Activated B cell treated with CpG ODN at 0.5 μM for 24 hours (primary cell): ENCODE data around the gene PROK2. TPM values are rescaled to one million over a fixed set of nuclear protein-coding genes. Genes with fewer than 3 reads are reported as not detected.

Experiments used
- ATAC-seq: fragments of 200-7000 bp; cut with Tn5 transposase; one replicate; pipeline ENCODE4 v1.10.0; 2021; ENCODE audit warnings: low read depth, mild to moderate bottlenecking, moderate library complexity
- CTCF ChIA-PET: fragments of 350-600 bp; sonication (Branson Sonifier 250); formaldehyde crosslinking; loops from one replicate; lab custom pipeline; 2021; ENCODE audit warnings: antibody characterized with exemption; lab: Charles Lee
- POLR2A ChIA-PET: fragments of 350-600 bp; sonication (Branson Sonifier 250); formaldehyde crosslinking; loops from one replicate; lab custom pipeline; 2021; ENCODE audit warnings: antibody characterized with exemption; lab: Charles Lee
- DNase-seq: peaks from one replicate; pipeline ENCODE4 v3.0.0; 2022
- H3K27ac Mint-ChIP-seq: one replicate; pipeline ENCODE4 v1.8.0; 2020; ENCODE audit warnings: mixed read lengths
- H3K27me3 Mint-ChIP-seq: one replicate; pipeline ENCODE4 v1.8.0; 2021; ENCODE audit warnings: mixed read lengths
- H3K36me3 Mint-ChIP-seq: one replicate; pipeline ENCODE4 v1.8.0; 2021; ENCODE audit warnings: low read depth, mixed read lengths
- H3K4me1 Mint-ChIP-seq: one replicate; pipeline ENCODE4 v1.8.0; 2021; ENCODE audit warnings: mixed read lengths
- H3K4me3 Mint-ChIP-seq: one replicate; pipeline ENCODE4 v1.8.0; 2020; ENCODE audit warnings: mild to moderate bottlenecking, mixed read lengths
- H3K9me3 Mint-ChIP-seq: one replicate; pipeline ENCODE4 v1.8.0; 2020; ENCODE audit warnings: mixed read lengths
- intact Hi-C: fragments of 100-400 bp; cut with micrococcal nuclease; formaldehyde crosslinking; loops from one replicate; pipeline ENCODE4 v1.15.1; 2024
- total RNA-seq: library from RNA; stranded (reverse); gene quantifications from 2 replicates; pipeline ENCODE4 v1.2.3, GENCODE V29; 2022
- TF ChIP-seq, protein P1 (sequence below): fragments of 200-600 bp; IDR thresholded peaks from one replicate; pipeline ENCODE4 v1.8.0; 2022; ENCODE audit warnings: antibody characterized with exemption, mild to moderate bottlenecking

The PROK2 gene, protein sequence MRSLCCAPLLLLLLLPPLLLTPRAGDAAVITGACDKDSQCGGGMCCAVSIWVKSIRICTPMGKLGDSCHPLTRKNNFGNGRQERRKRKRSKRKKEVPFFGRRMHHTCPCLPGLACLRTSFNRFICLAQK
- not detected in 2 replicates for total RNA-seq

DNA sequence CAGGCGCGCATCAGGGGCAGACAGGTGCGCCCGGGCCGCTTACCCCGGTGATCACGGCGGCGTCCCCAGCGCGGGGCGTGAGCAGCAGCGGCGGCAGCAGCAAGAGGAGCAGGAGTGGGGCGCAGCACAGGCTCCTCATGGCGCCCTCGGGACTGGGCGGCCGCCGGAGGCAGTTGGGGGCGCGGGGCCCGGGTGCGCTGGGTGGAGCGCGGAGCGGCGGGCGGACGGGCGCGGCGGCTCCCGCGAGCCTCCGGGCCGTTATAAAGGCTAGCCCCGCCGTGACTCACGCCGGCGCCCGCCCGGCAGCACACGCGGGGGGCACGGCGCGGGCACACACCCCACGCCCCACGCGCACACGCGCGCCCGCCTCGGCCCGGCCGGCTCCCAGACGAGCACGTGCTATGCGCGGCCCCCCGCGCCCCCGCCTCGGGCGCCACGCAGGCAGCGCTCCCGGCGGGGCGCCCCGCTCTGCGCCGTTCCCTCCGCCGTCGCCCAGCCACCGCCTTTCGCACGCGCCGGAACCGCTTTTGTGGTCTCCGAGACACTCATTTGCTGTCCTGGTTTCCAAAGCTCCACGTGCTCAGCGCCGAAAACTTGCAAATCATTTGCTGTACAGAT is at the start of gene PROK2:
PROK2 (minus strand) TSS at position 235 of the 618 bp plus-strand sequence; CDS start at position 139, 96 bp downstream.
- peak; percentile 37 for ATAC-seq
- Mint-ChIP-seq H3K4me1 (peaks cover 17% of the 10 kb centered on the region), H3K27ac (no peak within 1 kb of the TSS), H3K27me3 (peaks cover 54% of the 10 kb centered on the region), H3K9me3 (no peaks in the 10 kb centered on the region), H3K4me3 (peak within 1 kb of the TSS; percentile 65), H3K36me3 (no peaks in the 10 kb centered on the region)
- intact Hi-C loops: no loop called here
- peak; percentile 20 for DNase-seq
- POLR2A ChIA-PET: no interaction called here
- CTCF ChIA-PET: no interaction called here
- TF ChIP-seq, protein P1, sequence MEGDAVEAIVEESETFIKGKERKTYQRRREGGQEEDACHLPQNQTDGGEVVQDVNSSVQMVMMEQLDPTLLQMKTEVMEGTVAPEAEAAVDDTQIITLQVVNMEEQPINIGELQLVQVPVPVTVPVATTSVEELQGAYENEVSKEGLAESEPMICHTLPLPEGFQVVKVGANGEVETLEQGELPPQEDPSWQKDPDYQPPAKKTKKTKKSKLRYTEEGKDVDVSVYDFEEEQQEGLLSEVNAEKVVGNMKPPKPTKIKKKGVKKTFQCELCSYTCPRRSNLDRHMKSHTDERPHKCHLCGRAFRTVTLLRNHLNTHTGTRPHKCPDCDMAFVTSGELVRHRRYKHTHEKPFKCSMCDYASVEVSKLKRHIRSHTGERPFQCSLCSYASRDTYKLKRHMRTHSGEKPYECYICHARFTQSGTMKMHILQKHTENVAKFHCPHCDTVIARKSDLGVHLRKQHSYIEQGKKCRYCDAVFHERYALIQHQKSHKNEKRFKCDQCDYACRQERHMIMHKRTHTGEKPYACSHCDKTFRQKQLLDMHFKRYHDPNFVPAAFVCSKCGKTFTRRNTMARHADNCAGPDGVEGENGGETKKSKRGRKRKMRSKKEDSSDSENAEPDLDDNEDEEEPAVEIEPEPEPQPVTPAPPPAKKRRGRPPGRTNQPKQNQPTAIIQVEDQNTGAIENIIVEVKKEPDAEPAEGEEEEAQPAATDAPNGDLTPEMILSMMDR: no peak

DNA sequence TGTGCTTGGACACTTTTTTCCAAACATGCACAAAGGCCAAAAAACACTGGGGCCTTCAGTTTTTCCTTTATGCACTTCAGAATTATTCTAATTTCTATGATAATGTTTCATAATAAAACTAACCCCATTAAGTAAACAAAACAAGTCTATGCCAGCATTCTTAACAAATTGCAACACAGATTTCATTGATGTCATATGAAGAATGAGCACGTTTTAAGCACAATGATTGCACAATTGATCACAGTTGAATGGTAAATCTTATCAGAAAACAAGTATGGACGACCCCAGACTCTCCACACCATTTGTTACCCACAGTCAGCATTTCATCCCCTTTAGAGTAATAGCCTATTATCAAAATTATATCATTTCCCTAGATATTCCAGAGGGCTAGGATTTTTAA is 46.7 kb upstream of the PROK2 start:
- Mint-ChIP-seq H3K36me3 (no peaks in the 10 kb centered on the region), H3K4me3 (no peak overlapping the region), H3K27me3 (peaks cover 11% of the 10 kb centered on the region), H3K4me1 (no peaks in the 10 kb centered on the region), H3K27ac (no peak overlapping the region), H3K9me3 (no peaks in the 10 kb centered on the region)
- no peak for DNase-seq
- TF ChIP-seq, protein P1: no peak
- ChIA-PET POLR2A (no interaction called here), CTCF (no interaction called here)
- intact Hi-C loops: no loop called here
- no peak for ATAC-seq

DNA sequence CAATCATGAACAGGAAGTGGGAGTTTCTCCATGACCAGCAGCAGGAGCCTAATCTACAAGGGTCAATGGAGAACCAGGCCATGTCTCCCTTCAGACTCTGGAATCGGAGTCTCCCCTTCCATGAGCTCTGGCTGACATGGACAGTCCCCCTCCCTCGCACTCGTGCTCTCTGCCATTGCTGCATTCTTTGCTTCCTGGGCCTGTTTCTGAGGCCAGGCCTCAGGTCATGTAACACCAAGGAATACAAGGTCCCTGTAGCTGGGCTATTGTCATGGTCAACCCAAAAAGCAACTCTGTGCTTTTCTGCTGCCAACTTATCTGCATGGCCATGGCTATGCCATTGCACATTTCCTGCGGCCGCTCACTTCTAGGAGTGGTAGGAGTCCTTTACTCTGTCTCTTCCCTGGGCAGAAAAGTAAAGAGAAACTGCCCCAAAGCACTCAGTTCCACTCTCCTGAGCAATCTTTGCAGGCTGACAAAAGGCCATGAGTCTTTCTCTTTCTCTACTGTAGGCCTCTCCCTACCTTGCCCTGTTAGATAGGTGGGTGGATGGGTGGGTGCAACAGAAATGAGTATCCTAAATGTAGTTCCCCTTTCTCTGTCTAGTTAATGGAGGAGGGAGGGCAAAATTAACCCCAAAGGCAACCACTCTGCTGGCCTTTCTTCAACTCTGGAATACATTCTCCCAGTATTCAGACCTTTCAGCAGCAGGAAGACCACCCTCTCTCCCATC is 40.8 kb upstream of the PROK2 start:
- Mint-ChIP-seq H3K36me3 (no peaks in the 10 kb centered on the region), H3K4me1 (no peaks in the 10 kb centered on the region), H3K27ac (no peak overlapping the region), H3K4me3 (no peak overlapping the region), H3K9me3 (no peaks in the 10 kb centered on the region), H3K27me3 (peaks cover 8% of the 10 kb centered on the region)
- ChIA-PET CTCF (no interaction called here), POLR2A (no interaction called here)
- intact Hi-C loops: no loop called here
- DNase-seq (no peak), ATAC-seq (no peak)
- TF ChIP-seq, protein P1: no peak

DNA sequence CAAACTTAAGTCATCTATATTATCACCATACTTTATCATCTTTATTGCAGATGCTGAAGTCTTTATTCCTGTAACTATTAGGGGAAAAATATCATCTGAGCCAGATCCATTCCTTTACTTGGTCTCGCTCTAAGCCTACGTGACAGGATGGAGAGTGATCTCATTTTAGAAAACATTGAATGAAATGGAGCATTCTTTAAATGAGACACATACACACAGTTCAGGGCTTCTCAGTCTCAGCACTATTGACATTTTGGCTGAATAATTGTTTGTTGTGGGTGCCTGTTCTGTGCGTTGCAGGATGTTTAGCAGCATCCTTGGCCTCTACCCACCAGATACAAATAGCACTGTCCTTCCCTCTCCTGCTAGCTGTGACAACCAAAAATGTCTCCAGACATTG is 36.2 kb upstream of the PROK2 start:
- POLR2A ChIA-PET: no interaction called here
- CTCF ChIA-PET: no interaction called here

DNA sequence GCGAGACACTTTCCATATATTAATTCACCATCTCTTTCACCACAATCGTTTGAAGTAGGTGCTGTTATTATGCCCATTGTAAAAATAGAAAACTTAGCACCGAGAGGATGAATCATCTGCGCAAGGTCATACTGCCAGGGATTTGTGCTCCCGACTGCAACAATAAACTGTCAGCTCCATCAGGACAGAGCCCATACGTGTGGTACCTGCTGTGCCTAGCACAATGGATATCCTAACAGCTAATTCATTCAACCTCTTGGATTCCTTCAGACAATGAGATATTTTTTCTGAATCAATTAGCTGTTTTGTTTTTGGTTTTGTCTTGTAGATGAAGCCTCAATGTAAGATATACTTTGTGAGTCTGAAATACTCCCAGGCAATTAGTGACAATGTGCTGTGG is 32.3 kb upstream of the PROK2 start:
- no peak overlapping the region for H3K4me3 Mint-ChIP-seq
- H3K27me3 Mint-ChIP-seq: peaks cover 2% of the 10 kb centered on the region
- ChIA-PET CTCF (no interaction called here), POLR2A (no interaction called here)
- no peak overlapping the region for H3K27ac Mint-ChIP-seq
- no peak for ATAC-seq
- intact Hi-C loops: no loop called here
- no peak for DNase-seq
- H3K36me3 Mint-ChIP-seq: no peaks in the 10 kb centered on the region
- no peaks in the 10 kb centered on the region for H3K9me3 Mint-ChIP-seq
- TF ChIP-seq, protein P1: no peak
- no peaks in the 10 kb centered on the region for H3K4me1 Mint-ChIP-seq

More for the DNA sequence above, 36.2 kb upstream of the PROK2 start:
- no peaks in the 10 kb centered on the region for H3K36me3 Mint-ChIP-seq
- TF ChIP-seq, protein P1: no peak
- peaks cover 2% of the 10 kb centered on the region for H3K27me3 Mint-ChIP-seq
- H3K4me3 Mint-ChIP-seq: no peak overlapping the region
- no peak for ATAC-seq
- H3K9me3 Mint-ChIP-seq: no peaks in the 10 kb centered on the region
- intact Hi-C loops: no loop called here
- H3K27ac Mint-ChIP-seq: no peak overlapping the region
- no peak for DNase-seq
- no peaks in the 10 kb centered on the region for H3K4me1 Mint-ChIP-seq
